Pancreas (tissue), 10 donors: ENCODE results near the gene OASL. TPM values are rescaled to one million over a fixed set of nuclear protein-coding genes. Genes with fewer than 3 reads are reported as not detected.

Source experiments
- ATAC-seq, 4 donors: fragments of 200-7000 bp; cut with Tn5 transposase; one replicate each; pipeline versions ENCODE4 v1.8.0 to v1.9.1; 2020; ENCODE audit warnings: mild to moderate bottlenecking in 4 of 4, moderate library complexity in 4 of 4
- DNase-seq, 6 donors: peaks; one replicate each; pipeline ENCODE4 v3.0.0-alpha.2; 2020
- FAIRE-seq: peaks from 2 replicates; lab custom pipeline; 2012; peaks lifted over from hg19 to GRCh38; lab: Jason Lieb, UNC
- H3K27ac ChIP-seq, 4 donors: fragments of 200-600 bp; sonication (generic); 1 replicate in 3 of 4; 2 replicates in 1 of 4; pipeline versions ENCODE4 v1.5.0 to v1.8.0; 2020
- H3K27me3 ChIP-seq, 4 donors: fragments of 200-600 bp; one replicate each; pipeline ENCODE4 v1.8.0; 2021
- H3K36me3 ChIP-seq, 3 donors: fragments of 200-600 bp; sonication (generic) in 1 of 3; one replicate each; pipeline versions ENCODE4 v1.5.0 to v1.8.0; 2020 to 2021
- H3K4me1 ChIP-seq, 3 donors: fragments of 200-600 bp; one replicate each; pipeline ENCODE4 v1.8.0; 2021
- H3K4me3 ChIP-seq, 4 donors: fragments of 200-600 bp; sonication (generic) in 2 of 4; one replicate each; pipeline versions ENCODE4 v1.5.0 to v1.8.0; 2020 to 2021
- H3K9me3 ChIP-seq, 4 donors: fragments of 200-600 bp; one replicate each; pipeline ENCODE4 v1.8.0; 2021
- CTCF ChIP-seq, 4 donors: fragments of 200-600 bp; sonication (generic) in 3 of 4; IDR thresholded peaks; one replicate each; pipeline versions ENCODE4 v1.5.0 to v1.8.0; 2021; ENCODE audit warnings: antibody characterized with exemption in 4 of 4
- WGBS, 2 donors: extraction: QIAGEN DNeasy Blood & Tissue Kit; methylation state at CpG; one replicate each; pipeline ENCODE4 v1.1.7; 2013; 5-methylcytosine and 5-hydroxymethylcytosine counted together
- intact Hi-C, 3 donors: fragments of 100-400 bp; cut with DNase I; formaldehyde crosslinking; loops; one replicate each; pipeline versions ENCODE4 v1.11.1 to v1.14.2; 2022
- polyA plus RNA-seq, 2 donors: library from polyadenylated mRNA; stranded (reverse); fragments of 200-250 nt; gene quantifications; one replicate each; pipeline ENCODE4 v1.2.3, GENCODE V29; 2013
- total RNA-seq, 6 donors: library from RNA; stranded (reverse); fragmentation: NEBNext Ultra II Directional in 4 of 6; extraction: Animal tissue kit (Norgen Biotek cat#: 25700) in 4 of 6; gene quantifications; one replicate each; pipeline versions ENCODE4 v1.2.1 to v1.2.4, GENCODE V29; 2021 to 2023
- donor health status: healthy with polysubstance abuse.
- donor health status: DM: no; HTN: no; CAD: no; lungs with moderate emphysema.
- donor health status: DM: no; HTN: no; CAD: no.
- donor health status: control.
- donor health status: control.
- donor health status: Bipolar disorder and iron deficiency.
- donor health status: DM: yes; HTN: yes; CAD: no.
- donor health status: DM: no; HTN: no; CAD: no.
- donor health status: DM: no; HTN: no; CAD: no.
- donor health status: DM: yes; HTN: yes; CAD: no.

The OASL gene
- total and polyA plus RNA-seq, 8 donors: 0.16 to 0.59 (median 0.31) TPM

- Histone ChIP-seq H3K4me1 (peaks cover 11 to 21% (median 17%) of the 10 kb centered on the region in 3 donors), H3K27ac (peak overlapping the region in 2 of 4 donors; percentile 72 to 82), H3K36me3 (no peaks in the 10 kb centered on the region), H3K9me3 (no peaks in the 10 kb centered on the region), H3K27me3 (no peaks in the 10 kb centered on the region), H3K4me3 (no peak overlapping the region)
- TF ChIP-seq CTCF (IDR thresholded peaks at IDR 0.05): no peak
- FAIRE-seq: no peak
- peak in 1 of 4 donors; percentile 4 for ATAC-seq
- WGBS, 2 donors: 64 to 65% methylated on average over 4 of the region's 4 CpGs
- no peak for DNase-seq
- intact Hi-C loops: no loop called here
Observed at GRCh38 chr12:120983759-120984158, 55.3 kb downstream of the OASL start.

- H3K27me3 ChIP-seq: no peaks in the 10 kb centered on the region
- intact Hi-C loops: no loop called here
- no peak overlapping the region for H3K4me3 ChIP-seq
- TF ChIP-seq CTCF (IDR thresholded peaks at IDR 0.05): no peak
- FAIRE-seq: no peak
- peaks cover 11 to 25% (median 22%) of the 10 kb centered on the region in 3 donors for H3K4me1 ChIP-seq
- H3K27ac ChIP-seq: peak overlapping the region in 1 of 4 donors; percentile 95
- no peaks in the 10 kb centered on the region for H3K9me3 ChIP-seq
- ATAC-seq: no peak
- H3K36me3 ChIP-seq: no peaks in the 10 kb centered on the region
- no peak for DNase-seq
- WGBS, 2 donors: 75 to 78% methylated on average over 7 of the region's 7 CpGs
Observed at GRCh38 chr12:120982659-120983058, 56.4 kb downstream of the OASL start.

GRCh38 chr12:120981407-120981941 is 57.6 kb downstream of the OASL start:
- H3K27me3 ChIP-seq: no peaks in the 10 kb centered on the region
- intact Hi-C loops: no loop called here
- H3K4me3 ChIP-seq: peak overlapping the region in 2 of 4 donors; percentile 53 to 65
- no peaks in the 10 kb centered on the region for H3K36me3 ChIP-seq
- peaks cover 11 to 31% (median 26%) of the 10 kb centered on the region in 3 donors for H3K4me1 ChIP-seq
- no peak for TF ChIP-seq CTCF (IDR thresholded peaks at IDR 0.05)
- FAIRE-seq (no peak), ATAC-seq (no peak), DNase-seq (no peak)
- no peaks in the 10 kb centered on the region for H3K9me3 ChIP-seq
- H3K27ac ChIP-seq: peak overlapping the region; percentile 47 to 95 (median 79)
- WGBS, 2 donors: 13 to 18% methylated on average over 6 of the region's 6 CpGs

- intact Hi-C loops: no loop called here
- 9 to 15% methylated on average over 13 of the region's 13 CpGs for WGBS, 2 donors
- peak overlapping the region; percentile 47 to 95 (median 79) for H3K27ac ChIP-seq
- ATAC-seq (peak; percentile 30 to 57 (median 50)), DNase-seq (peak in 2 of 6 donors; percentile 47 to 63), FAIRE-seq (no peak)
- H3K27me3 ChIP-seq: no peaks in the 10 kb centered on the region
- no peaks in the 10 kb centered on the region for H3K9me3 ChIP-seq
- peak overlapping the region; percentile 38 to 65 (median 49) for H3K4me3 ChIP-seq
- peaks cover 11 to 31% (median 26%) of the 10 kb centered on the region in 3 donors for H3K4me1 ChIP-seq
- no peak for TF ChIP-seq CTCF (IDR thresholded peaks at IDR 0.05)
- no peaks in the 10 kb centered on the region for H3K36me3 ChIP-seq
Observed at GRCh38 chr12:120980800-120981368, 58.2 kb downstream of the OASL start.
